SK-N-SH treated with all-trans-retinoic acid at 6 μM for 48 hours (cell line): ENCODE measurements around the gene FGGY.
"Not testable (repeated sequence)": the region's sequence is repeated elsewhere in the genome, so short reads cannot be mapped to it uniquely, and the experiment has no call there.

Experiments used
- ATAC-seq: fragments of 200-7000 bp; cut with Tn5 transposase; 3 replicates; pipeline ENCODE4 v1.9.1; 2020; ENCODE audit warnings: mild to moderate bottlenecking, moderate library complexity
- ARNTL ChIP-seq: fragments of 450-650 bp; formaldehyde crosslinking; IDR thresholded peaks from 2 replicates; pipeline ENCODE4 v1.5.0; 2020; ENCODE audit warnings: low read depth, mild to moderate bottlenecking, moderate library complexity, borderline replicate concordance
- BACH2 ChIP-seq: fragments of 250-450 bp; sonication (Bioruptor Pico); IDR thresholded peaks from 2 replicates; pipeline ENCODE4 v1.9.0; 2021; ENCODE audit warnings: mild to moderate bottlenecking, borderline replicate concordance
- CSDC2 ChIP-seq: fragments of 250-450 bp; sonication (Bioruptor Pico); IDR thresholded peaks from 2 replicates; pipeline ENCODE4 v1.5.0; 2020; ENCODE audit warnings: mild to moderate bottlenecking, moderate library complexity
- GLIS3 ChIP-seq: fragments of 250-450 bp; sonication (Bioruptor Pico); IDR thresholded peaks from 2 replicates; pipeline ENCODE4 v1.5.0; 2020; ENCODE audit warnings: mild to moderate bottlenecking, moderate library complexity
- ISL1 ChIP-seq: fragments of 250-450 bp; sonication (Bioruptor Pico); IDR thresholded peaks from 2 replicates; pipeline ENCODE4 v2.1.2; 2022; ENCODE audit warnings: mild to moderate bottlenecking, moderate library complexity
- OSR1 ChIP-seq: fragments of 250-450 bp; sonication (Bioruptor Pico); IDR thresholded peaks from 2 replicates; pipeline ENCODE4 v1.8.0; 2022; ENCODE audit warnings: moderate library complexity, mild to moderate bottlenecking, inconsistent platforms
- RARB ChIP-seq: fragments of 250-450 bp; sonication (Bioruptor Pico); IDR thresholded peaks from 2 replicates; pipeline ENCODE4 v1.8.0; 2021; ENCODE audit warnings: mild to moderate bottlenecking, moderate library complexity
- SNAI2 ChIP-seq: fragments of 250-450 bp; sonication (Bioruptor Pico); IDR thresholded peaks from 2 replicates; pipeline ENCODE4 v1.5.0; 2020; ENCODE audit warnings: mild to moderate bottlenecking, moderate library complexity
- TCF4 ChIP-seq: fragments of 250-450 bp; sonication (Bioruptor Pico); IDR thresholded peaks from 2 replicates; pipeline ENCODE4 v1.8.0; 2021; ENCODE audit warnings: mild to moderate bottlenecking, moderate library complexity, borderline replicate concordance
- ZC3H10 ChIP-seq: fragments of 250-450 bp; sonication (Bioruptor Pico); IDR thresholded peaks from 2 replicates; pipeline ENCODE4 v1.5.1; 2021; ENCODE audit warnings: mild to moderate bottlenecking, moderate library complexity
- ZFP3 ChIP-seq: fragments of 250-450 bp; sonication (Bioruptor Pico); IDR thresholded peaks from 2 replicates; pipeline ENCODE4 v1.5.0; 2020; ENCODE audit warnings: mild to moderate bottlenecking, moderate library complexity
- ZFP30 ChIP-seq: fragments of 450-650 bp; formaldehyde crosslinking; IDR thresholded peaks from 2 replicates; pipeline ENCODE4 v1.5.0; 2022; ENCODE audit warnings: mild to moderate bottlenecking, moderate library complexity
- ZNF565 ChIP-seq: fragments of 450-650 bp; formaldehyde crosslinking; conservative IDR thresholded peaks from 2 replicates; pipeline ENCODE4 v1.5.0; 2020; ENCODE audit warnings: low read depth, mild to moderate bottlenecking, moderate library complexity
- ZNF70 ChIP-seq: fragments of 450-650 bp; formaldehyde crosslinking; IDR thresholded peaks from 2 replicates; pipeline ENCODE4 v1.5.0; 2020; ENCODE audit warnings: mild to moderate bottlenecking, moderate library complexity
- ZNF8 ChIP-seq: fragments of 450-650 bp; formaldehyde crosslinking; IDR thresholded peaks from 2 replicates; pipeline ENCODE4 v1.5.0; 2020; ENCODE audit warnings: mild to moderate bottlenecking, moderate library complexity
- TF ChIP-seq, protein P1 (sequence below): fragments of 250-450 bp; sonication (Bioruptor Pico); IDR thresholded peaks from 2 replicates; pipeline ENCODE4 v1.5.1; 2020; ENCODE audit warnings: low read depth, mild to moderate bottlenecking, moderate library complexity
- TF ChIP-seq, protein P2 (sequence below): fragments of 250-450 bp; sonication (Bioruptor Pico); IDR thresholded peaks from 2 replicates; pipeline ENCODE4 v1.8.0; 2020; ENCODE audit warnings: mild to moderate bottlenecking, moderate library complexity, borderline replicate concordance
- TF ChIP-seq, protein P3 (sequence below): fragments of 250-450 bp; sonication (Bioruptor Pico); IDR thresholded peaks from 2 replicates; pipeline ENCODE4 v1.5.0; 2020; ENCODE audit warnings: mild to moderate bottlenecking, moderate library complexity

FGGY gene

GRCh38 chr1:59592410-59592809 lies 295.5 kb downstream of the FGGY start:
- ATAC-seq, result not testable (repeated sequence)
- TF ChIP-seq ZNF8 (CRISPR knock-in tag), result 0 out of 2 replicates have a peak, but pooled peaks have one; percentile 17
- TF ChIP-seq, all 23 proteins: peak for 1; not testable (repeated sequence) for 22

DNA sequence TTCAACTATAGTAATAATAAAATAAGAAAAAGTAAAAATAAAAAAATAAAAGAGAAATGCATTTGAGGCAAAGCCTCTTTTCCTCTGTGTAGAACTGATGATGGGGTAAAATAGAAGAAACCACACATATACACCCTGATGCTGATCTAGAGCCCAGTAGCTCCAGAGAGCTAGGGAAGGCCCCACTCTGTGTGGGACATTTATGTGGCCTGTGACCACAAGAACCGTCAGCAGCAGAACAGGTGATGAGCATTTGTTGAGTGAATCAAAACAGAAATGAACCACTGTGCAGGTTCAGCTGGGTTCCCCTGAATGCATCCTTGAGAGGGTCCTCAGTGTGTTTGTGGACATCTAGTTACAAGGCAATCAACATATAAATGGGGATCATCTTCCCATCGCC lies 296.0 kb downstream of the FGGY start:
- TF ChIP-seq, protein P1, sequence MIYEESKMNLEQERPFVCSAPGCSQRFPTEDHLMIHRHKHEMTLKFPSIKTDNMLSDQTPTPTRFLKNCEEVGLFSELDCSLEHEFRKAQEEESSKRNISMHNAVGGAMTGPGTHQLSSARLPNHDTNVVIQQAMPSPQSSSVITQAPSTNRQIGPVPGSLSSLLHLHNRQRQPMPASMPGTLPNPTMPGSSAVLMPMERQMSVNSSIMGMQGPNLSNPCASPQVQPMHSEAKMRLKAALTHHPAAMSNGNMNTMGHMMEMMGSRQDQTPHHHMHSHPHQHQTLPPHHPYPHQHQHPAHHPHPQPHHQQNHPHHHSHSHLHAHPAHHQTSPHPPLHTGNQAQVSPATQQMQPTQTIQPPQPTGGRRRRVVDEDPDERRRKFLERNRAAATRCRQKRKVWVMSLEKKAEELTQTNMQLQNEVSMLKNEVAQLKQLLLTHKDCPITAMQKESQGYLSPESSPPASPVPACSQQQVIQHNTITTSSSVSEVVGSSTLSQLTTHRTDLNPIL, result no peak
- TF ChIP-seq SNAI2, result no peak
- TF ChIP-seq ISL1 (CRISPR knock-in tag), result no peak
- TF ChIP-seq, protein P2, sequence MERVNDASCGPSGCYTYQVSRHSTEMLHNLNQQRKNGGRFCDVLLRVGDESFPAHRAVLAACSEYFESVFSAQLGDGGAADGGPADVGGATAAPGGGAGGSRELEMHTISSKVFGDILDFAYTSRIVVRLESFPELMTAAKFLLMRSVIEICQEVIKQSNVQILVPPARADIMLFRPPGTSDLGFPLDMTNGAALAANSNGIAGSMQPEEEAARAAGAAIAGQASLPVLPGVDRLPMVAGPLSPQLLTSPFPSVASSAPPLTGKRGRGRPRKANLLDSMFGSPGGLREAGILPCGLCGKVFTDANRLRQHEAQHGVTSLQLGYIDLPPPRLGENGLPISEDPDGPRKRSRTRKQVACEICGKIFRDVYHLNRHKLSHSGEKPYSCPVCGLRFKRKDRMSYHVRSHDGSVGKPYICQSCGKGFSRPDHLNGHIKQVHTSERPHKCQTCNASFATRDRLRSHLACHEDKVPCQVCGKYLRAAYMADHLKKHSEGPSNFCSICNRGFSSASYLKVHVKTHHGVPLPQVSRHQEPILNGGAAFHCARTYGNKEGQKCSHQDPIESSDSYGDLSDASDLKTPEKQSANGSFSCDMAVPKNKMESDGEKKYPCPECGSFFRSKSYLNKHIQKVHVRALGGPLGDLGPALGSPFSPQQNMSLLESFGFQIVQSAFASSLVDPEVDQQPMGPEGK (CRISPR knock-in tag), result no peak
- TF ChIP-seq TCF4 (CRISPR knock-in tag), result no peak
- TF ChIP-seq ZC3H10 (CRISPR knock-in tag), result no peak
- TF ChIP-seq ZNF8 (CRISPR knock-in tag), result no peak
- TF ChIP-seq BACH2, result no peak
- no peak for TF ChIP-seq ZNF565 (CRISPR knock-in tag)
- TF ChIP-seq OSR1, result no peak
- TF ChIP-seq, protein P3, sequence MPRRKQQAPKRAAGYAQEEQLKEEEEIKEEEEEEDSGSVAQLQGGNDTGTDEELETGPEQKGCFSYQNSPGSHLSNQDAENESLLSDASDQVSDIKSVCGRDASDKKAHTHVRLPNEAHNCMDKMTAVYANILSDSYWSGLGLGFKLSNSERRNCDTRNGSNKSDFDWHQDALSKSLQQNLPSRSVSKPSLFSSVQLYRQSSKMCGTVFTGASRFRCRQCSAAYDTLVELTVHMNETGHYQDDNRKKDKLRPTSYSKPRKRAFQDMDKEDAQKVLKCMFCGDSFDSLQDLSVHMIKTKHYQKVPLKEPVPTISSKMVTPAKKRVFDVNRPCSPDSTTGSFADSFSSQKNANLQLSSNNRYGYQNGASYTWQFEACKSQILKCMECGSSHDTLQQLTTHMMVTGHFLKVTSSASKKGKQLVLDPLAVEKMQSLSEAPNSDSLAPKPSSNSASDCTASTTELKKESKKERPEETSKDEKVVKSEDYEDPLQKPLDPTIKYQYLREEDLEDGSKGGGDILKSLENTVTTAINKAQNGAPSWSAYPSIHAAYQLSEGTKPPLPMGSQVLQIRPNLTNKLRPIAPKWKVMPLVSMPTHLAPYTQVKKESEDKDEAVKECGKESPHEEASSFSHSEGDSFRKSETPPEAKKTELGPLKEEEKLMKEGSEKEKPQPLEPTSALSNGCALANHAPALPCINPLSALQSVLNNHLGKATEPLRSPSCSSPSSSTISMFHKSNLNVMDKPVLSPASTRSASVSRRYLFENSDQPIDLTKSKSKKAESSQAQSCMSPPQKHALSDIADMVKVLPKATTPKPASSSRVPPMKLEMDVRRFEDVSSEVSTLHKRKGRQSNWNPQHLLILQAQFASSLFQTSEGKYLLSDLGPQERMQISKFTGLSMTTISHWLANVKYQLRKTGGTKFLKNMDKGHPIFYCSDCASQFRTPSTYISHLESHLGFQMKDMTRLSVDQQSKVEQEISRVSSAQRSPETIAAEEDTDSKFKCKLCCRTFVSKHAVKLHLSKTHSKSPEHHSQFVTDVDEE (CRISPR knock-in tag), result no peak
- no peak for TF ChIP-seq CSDC2 (CRISPR knock-in tag)
- no peak for TF ChIP-seq ZNF70 (CRISPR knock-in tag)
- no peak for TF ChIP-seq RARB (CRISPR knock-in tag)
- TF ChIP-seq ARNTL, result no peak
- TF ChIP-seq ZFP30 (CRISPR knock-in tag), result no peak
- TF ChIP-seq, all 23 proteins: peak for 0
- ATAC-seq, result no peak

GRCh38 chr1:59593798-59594790 lies 297.2 kb downstream of the FGGY start:
- ATAC-seq, result no peak
- TF ChIP-seq ZFP30 (CRISPR knock-in tag), result no peak

- peak; percentile 95 for ATAC-seq
- TF ChIP-seq SNAI2 (no peak), ISL1 (CRISPR knock-in tag) (no peak), ZFP3 (CRISPR knock-in tag) (no peak), ARNTL (no peak)
Measured at GRCh38 chr1:59595774-59596173, 298.9 kb downstream of the FGGY start.

- ATAC-seq, result peak; percentile 41
- no peak for TF ChIP-seq ARNTL
- TF ChIP-seq ZNF70 (CRISPR knock-in tag), result no peak
- TF ChIP-seq, protein P1, result no peak
- no peak for TF ChIP-seq SNAI2
- TF ChIP-seq ZNF565 (CRISPR knock-in tag), result no peak
- no peak for TF ChIP-seq CSDC2 (CRISPR knock-in tag)
- TF ChIP-seq OSR1, result no peak
- TF ChIP-seq ISL1 (CRISPR knock-in tag), result no peak
- TF ChIP-seq TCF4 (CRISPR knock-in tag), result no peak
- TF ChIP-seq GLIS3, result no peak
- TF ChIP-seq, protein P3 (CRISPR knock-in tag), result no peak
Measured at GRCh38 chr1:59596432-59596831, 299.5 kb downstream of the FGGY start.
